HG02852 (cell line): Measurements from ENCODE around the gene PALM.

ENCODE experiments used
- ATAC-seq: cut with Tn5 transposase; IDR thresholded peaks from one replicate; pipeline ENCODE4 v1.9.1; 2021; ENCODE audit warnings: mild to moderate bottlenecking, moderate library complexity; ENCODE audit not compliant: unreplicated experiment

Gene PALM

GRCh38 chr19:750640-751423 is 42.1 kb downstream of the PALM start, which contains the start of gene MISP:
MISP (plus strand) TSS chr19:751112; CDS start chr19:756947, 5,835 bp downstream.
- ATAC-seq: no peak

- ATAC-seq: no peak
These were observed 43.0 kb downstream of the PALM start for GRCh38 chr19:751501-752341.

GRCh38 chr19:752652-753517 is 44.1 kb downstream of the PALM start:
- ATAC-seq: no peak

- no peak for ATAC-seq
These were observed 45.8 kb downstream of the PALM start for GRCh38 chr19:754530-754929.

GRCh38 chr19:755063-755462 is 46.3 kb downstream of the PALM start:
- no peak for ATAC-seq

- ATAC-seq: no peak
These were observed 47.5 kb downstream of the PALM start for GRCh38 chr19:756236-756635.

GRCh38 chr19:756821-757688 is 48.3 kb downstream of the PALM start:
- ATAC-seq: no peak

- ATAC-seq: no peak
These were observed 49.3 kb downstream of the PALM start for GRCh38 chr19:757811-758668.

- no peak for ATAC-seq
These were observed 54.4 kb downstream of the PALM start for GRCh38 chr19:763181-763580.

GRCh38 chr19:763869-764268 is 55.1 kb downstream of the PALM start:
- no peak for ATAC-seq

GRCh38 chr19:764301-764700 is 55.6 kb downstream of the PALM start:
- no peak for ATAC-seq

- ATAC-seq: no peak
These were observed 56.5 kb downstream of the PALM start for GRCh38 chr19:765179-765738.

- no peak for ATAC-seq
These were observed 59.7 kb downstream of the PALM start for GRCh38 chr19:768424-768823.

- ATAC-seq: no peak
These were observed 60.9 kb downstream of the PALM start for GRCh38 chr19:769616-770015.

- no peak for ATAC-seq
These were observed 62.6 kb downstream of the PALM start for GRCh38 chr19:771332-771785.

- no peak for ATAC-seq
These were observed 63.3 kb downstream of the PALM start for GRCh38 chr19:772063-772462.

GRCh38 chr19:772730-773436 is 64.1 kb downstream of the PALM start:
- no peak for ATAC-seq

- no peak for ATAC-seq
These were observed 67.8 kb downstream of the PALM start for GRCh38 chr19:776549-776948.
